H1 (cell line): ENCODE measurements around the gene ZNF592. TPM values are rescaled to one million over a fixed set of nuclear protein-coding genes. Genes with fewer than 3 reads are reported as not detected.

Source experiments
- CTCF ChIA-PET: fragments of 300-600 bp; sonication (Branson Sonifier 250); formaldehyde crosslinking; loops from one replicate; lab custom pipeline; 2021; ENCODE audit not compliant: partially characterized antibody; lab: Charles Lee
- POLR2A ChIA-PET: fragments of 300-600 bp; sonication (Branson Sonifier 250); formaldehyde crosslinking; loops from one replicate; lab custom pipeline; 2021; ENCODE audit warnings: inconsistent platforms; ENCODE audit not compliant: partially characterized antibody; lab: Charles Lee
- DNase-seq, 2 experiments: peaks; one replicate each; pipeline versions ENCODE4 v3.0.0 to v3.0.0-alpha.2; 2010 to 2022; ENCODE audit warnings: low spot score in 2 of 2, low read depth in 1 of 2, mixed read lengths in 1 of 2
- FAIRE-seq: peaks from 2 replicates; lab custom pipeline; 2011; peaks lifted over from hg19 to GRCh38; lab: Jason Lieb, UNC
- H2AFZ ChIP-seq: 2 replicates; pipeline ENCODE4 v1.8.1; 2012; ENCODE audit warnings: low read length, inconsistent platforms
- H2AK5ac ChIP-seq: 2 replicates; pipeline ENCODE4 v1.6.1; 2013; ENCODE audit warnings: low read depth, low read length
- H2BK120ac ChIP-seq: replicated peaks from 2 replicates; pipeline ENCODE3; 2013; ENCODE audit warnings: low read depth, low read length, inconsistent platforms
- H2BK12ac ChIP-seq: 2 replicates; pipeline ENCODE4 v1.6.1; 2013; ENCODE audit warnings: low read depth, low read length
- H2BK15ac ChIP-seq: 2 replicates; pipeline ENCODE4 v1.6.1; 2013; ENCODE audit warnings: low read length
- H2BK20ac ChIP-seq: 2 replicates; pipeline ENCODE4 v1.6.1; 2013; ENCODE audit warnings: low read length
- H2BK5ac ChIP-seq: 2 replicates; pipeline ENCODE4 v1.6.1; 2013; ENCODE audit warnings: low read depth, low read length
- H3K14ac ChIP-seq: 2 replicates; pipeline ENCODE4 v1.6.1; 2013; ENCODE audit warnings: inconsistent platforms; ENCODE audit not compliant: insufficient read length
- H3K18ac ChIP-seq: 2 replicates; pipeline ENCODE4 v1.6.1; 2013; ENCODE audit warnings: low read length; ENCODE audit errors: extremely low read depth
- H3K23ac ChIP-seq: 2 replicates; pipeline ENCODE4 v1.6.1; 2013; ENCODE audit warnings: inconsistent platforms; ENCODE audit not compliant: insufficient read length
- H3K23me2 ChIP-seq: 2 replicates; pipeline ENCODE4 v1.6.1; 2013; ENCODE audit warnings: low read depth, low read length
- H3K27ac ChIP-seq: 2 replicates; pipeline ENCODE4 v1.6.1; 2011; ENCODE audit warnings: low read depth, low read length, inconsistent platforms
- H3K27me3 ChIP-seq, 4 experiments: replicated peaks in 1 of 4; 1 replicate in 1 of 4; 2 replicates in 3 of 4; pipeline versions ENCODE4 v1.6.1 to v1.8.1; 2011 to 2013; ENCODE audit warnings: low read length in 3 of 4, mild to moderate bottlenecking in 3 of 4, inconsistent platforms in 2 of 4, mixed read lengths in 2 of 4, moderate library complexity in 1 of 4; ENCODE audit not compliant: control insufficient read depth in 3 of 4, insufficient read depth in 3 of 4; ENCODE audit errors: extremely low read depth in 1 of 4
- H3K36me3 ChIP-seq, 4 experiments: 2 replicates each; pipeline versions ENCODE4 v1.6.1 to v1.8.1; 2011 to 2013; ENCODE audit warnings: mild to moderate bottlenecking in 4 of 4, low read length in 3 of 4, moderate library complexity in 2 of 4, control low read depth in 1 of 4, inconsistent platforms in 1 of 4; ENCODE audit not compliant: insufficient read depth in 4 of 4, control insufficient read depth in 2 of 4
- H3K4ac ChIP-seq: replicated peaks from 2 replicates; pipeline ENCODE3; 2013; ENCODE audit warnings: low read length, low read depth, mixed read lengths, inconsistent platforms; ENCODE audit not compliant: insufficient read length
- H3K4me1 ChIP-seq, 4 experiments: replicated peaks in 1 of 4; 1 replicate in 1 of 4; 2 replicates in 3 of 4; pipeline versions ENCODE4 v1.6.1 to v1.8.1; 2011 to 2013; ENCODE audit warnings: low read length in 3 of 4, inconsistent platforms in 2 of 4, mixed read lengths in 1 of 4; ENCODE audit not compliant: insufficient read depth in 4 of 4, control insufficient read depth in 3 of 4
- H3K4me2 ChIP-seq, 2 experiments: 2 replicates each; pipeline versions ENCODE4 v1.6.1 to v1.8.1; 2011 to 2013; ENCODE audit warnings: low read depth in 2 of 2, low read length in 2 of 2, control low read depth in 1 of 2, inconsistent platforms in 1 of 2, mild to moderate bottlenecking in 1 of 2; ENCODE audit not compliant: insufficient read depth in 1 of 2
- H3K4me3 ChIP-seq, 4 experiments: fragments of 200-600, 300-600 bp in 1 of 4; sonication (generic), shearing (Covaris generic), sonication (Bioruptor Twin) in 1 of 4; 2 replicates each; pipeline versions ENCODE4 v1.5.1 to v1.8.1; 2011 to 2016; ENCODE audit warnings: low read length in 4 of 4, low read depth in 3 of 4, control low read depth in 2 of 4, inconsistent platforms in 2 of 4, mild to moderate bottlenecking in 2 of 4, mixed read lengths in 1 of 4, moderate library complexity in 1 of 4; ENCODE audit not compliant: insufficient read depth in 2 of 4; ENCODE audit errors: extremely low read depth in 1 of 4
- H3K56ac ChIP-seq: replicated peaks from 2 replicates; pipeline ENCODE3; 2013; ENCODE audit warnings: low read depth, mild to moderate bottlenecking, mixed read lengths, low read length, inconsistent platforms; ENCODE audit not compliant: insufficient read length
- H3K79me1 ChIP-seq: 2 replicates; pipeline ENCODE4 v1.6.1; 2013; ENCODE audit warnings: low read depth, low read length, control low read depth
- H3K79me2 ChIP-seq, 2 experiments: 2 replicates each; pipeline versions ENCODE4 v1.6.1 to v1.8.1; 2012 to 2013; ENCODE audit warnings: low read length in 2 of 2, mild to moderate bottlenecking in 2 of 2, inconsistent platforms in 1 of 2; ENCODE audit not compliant: insufficient read depth in 2 of 2, control insufficient read depth in 1 of 2
- H3K9ac ChIP-seq, 4 experiments: replicated peaks in 1 of 4; 1 replicate in 1 of 4; 2 replicates in 3 of 4; pipeline versions ENCODE4 v1.6.1 to v1.8.1; 2011 to 2013; ENCODE audit warnings: low read depth in 3 of 4, low read length in 3 of 4, control low read depth in 2 of 4, mild to moderate bottlenecking in 2 of 4, moderate library complexity in 2 of 4, inconsistent platforms in 1 of 4; ENCODE audit errors: extremely low read depth in 1 of 4
- H3K9me3 ChIP-seq, 2 experiments: 2 replicates each; pipeline versions ENCODE4 v1.6.1 to v1.8.1; 2012 to 2013; ENCODE audit warnings: mild to moderate bottlenecking in 2 of 2, moderate library complexity in 2 of 2, control low read depth in 1 of 2, inconsistent platforms in 1 of 2, low read depth in 1 of 2, low read length in 1 of 2, mixed read lengths in 1 of 2; ENCODE audit not compliant: insufficient read depth in 2 of 2
- H4K20me1 ChIP-seq, 2 experiments: replicated peaks in 1 of 2; 2 replicates each; pipeline versions ENCODE3 to v1.8.1; 2011 to 2013; ENCODE audit warnings: inconsistent platforms in 2 of 2, low read length in 2 of 2, mild to moderate bottlenecking in 1 of 2; ENCODE audit not compliant: insufficient read depth in 2 of 2, control insufficient read depth in 1 of 2
- H4K5ac ChIP-seq: 2 replicates; pipeline ENCODE4 v1.6.1; 2013; ENCODE audit warnings: low read length, low read depth, mixed read lengths, inconsistent platforms; ENCODE audit not compliant: insufficient read length
- H4K8ac ChIP-seq: 2 replicates; pipeline ENCODE4 v1.8.0; 2013; ENCODE audit warnings: mild to moderate bottlenecking, moderate library complexity, low read length, inconsistent platforms; ENCODE audit not compliant: insufficient read depth; ENCODE audit errors: extremely low read depth
- H4K91ac ChIP-seq: replicated peaks from 2 replicates; pipeline ENCODE3; 2013; ENCODE audit warnings: low read length, mixed read lengths, inconsistent platforms; ENCODE audit not compliant: insufficient read length
- ASH2L ChIP-seq: fragments of 200-600, 300-600 bp; sonication (generic); IDR thresholded peaks from one replicate; pipeline ENCODE4 v1.7.1; 2017; ENCODE audit warnings: low read length
- BCL11A ChIP-seq, 2 experiments: IDR thresholded peaks; one replicate each; pipeline ENCODE4 v1.6.1; 2011; ENCODE audit warnings: low read depth in 2 of 2, low read length in 2 of 2, mild to moderate bottlenecking in 2 of 2
- CEBPB ChIP-seq: IDR thresholded peaks from 2 replicates; pipeline ENCODE4 v1.6.1; 2012; ENCODE audit warnings: low read depth, low read length
- CTBP2 ChIP-seq: IDR thresholded peaks from 2 replicates; pipeline ENCODE4 v1.7.0; 2011; ENCODE audit warnings: borderline replicate concordance, mild to moderate bottlenecking, moderate library complexity, mixed read lengths, low read length; ENCODE audit not compliant: insufficient read depth, insufficient read length
- EZH2 ChIP-seq: fragments of 200-600 bp; sonication (generic); IDR thresholded peaks from 2 replicates; pipeline ENCODE4 v1.7.1; 2012; ENCODE audit warnings: low read depth, mild to moderate bottlenecking, moderate library complexity, low read length, inconsistent platforms; ENCODE audit not compliant: severe bottlenecking
- FOSL1 ChIP-seq: IDR thresholded peaks from 2 replicates; pipeline ENCODE4 v1.6.1; 2011; ENCODE audit warnings: mild to moderate bottlenecking, low read depth, low read length, moderate library complexity; ENCODE audit not compliant: insufficient read depth
- GABPA ChIP-seq: IDR thresholded peaks from 2 replicates; pipeline ENCODE4 v1.6.1; 2011; ENCODE audit warnings: mild to moderate bottlenecking, low read length, moderate library complexity, borderline replicate concordance; ENCODE audit not compliant: insufficient read depth
- POU5F1 ChIP-seq: IDR thresholded peaks from 2 replicates; pipeline ENCODE4 v1.6.1; 2011; ENCODE audit warnings: low read depth, mild to moderate bottlenecking, low read length, moderate library complexity
- RFX5 ChIP-seq: IDR thresholded peaks from 2 replicates; pipeline ENCODE4 v1.6.1; 2011; ENCODE audit warnings: low read depth, low read length, improper control_type of control experiment, borderline replicate concordance
- RXRA ChIP-seq: IDR thresholded peaks from 2 replicates; pipeline ENCODE4 v1.6.1; 2011; ENCODE audit warnings: low read depth, mild to moderate bottlenecking, low read length, moderate library complexity; ENCODE audit not compliant: insufficient read depth
- SIRT6 ChIP-seq: IDR thresholded peaks from one replicate; pipeline ENCODE4 v1.7.1; 2012; ENCODE audit warnings: low read length, inconsistent platforms
- SUZ12 ChIP-seq: fragments of 200-600 bp; sonication (generic); IDR thresholded peaks from 2 replicates; pipeline ENCODE4 v1.6.1; 2012; ENCODE audit warnings: mild to moderate bottlenecking, inconsistent platforms, low read length, moderate library complexity, mixed read lengths
- ZNF274 ChIP-seq: IDR thresholded peaks from 2 replicates; pipeline ENCODE4 v1.7.0; 2012; ENCODE audit warnings: low read length, borderline replicate concordance; ENCODE audit errors: extremely low read depth
- WGBS, 2 experiments: shearing (Covaris generic) in 1 of 2; methylation state at CpG; one replicate each; pipeline versions ENCODE4 v1.1.6 to v1.1.7; 2013 to 2015; ENCODE audit warnings: low lambda C conversion rate in 2 of 2, mixed read lengths in 2 of 2, inconsistent platforms in 1 of 2, low coverage in 1 of 2, missing lambda C conversion rate in 1 of 2; ENCODE audit not compliant: insufficient replicate concordance in 2 of 2, insufficient coverage in 1 of 2, insufficient read length in 1 of 2; ENCODE audit errors: extremely low coverage in 1 of 2, missing lambda C conversion rate in 1 of 2; 5-methylcytosine and 5-hydroxymethylcytosine counted together
- polyA plus RNA-seq, 7 experiments: library from polyadenylated mRNA; depleted of rRNA in 3 of 7; stranded (reverse) in 5 of 7; unstranded in 2 of 7; fragments of >200 nt in 5 of 7; fragments of 200-250 nt in 2 of 7; gene quantifications; 1 replicate in 5 of 7; 2 replicates in 1 of 7; 4 replicates in 1 of 7; pipeline versions ENCODE4 v1.2.1 to v1.2.3, GENCODE V29; 2011 to 2013; ENCODE audit warnings: missing spikeins in 2 of 7, mixed read lengths in 2 of 7
- total RNA-seq: library from RNA; stranded (reverse); fragmentation: NEBNext Ultra II Directional; extraction: Animal tissue kit (Norgen Biotek cat#: 25700); gene quantifications from 2 replicates; pipeline ENCODE4 v1.2.1, GENCODE V29; 2021
- TF ChIP-seq, protein P1 (sequence below): IDR thresholded peaks from 2 replicates; pipeline ENCODE4 v1.6.1; 2011; ENCODE audit warnings: low read depth, mild to moderate bottlenecking, low read length; ENCODE audit not compliant: insufficient read depth

ZNF592 gene
- total and polyA plus RNA-seq, 2 of the 8 experiments (the other 6 are each of a cell fraction or from before 2014, with no cell fraction given), result 14.2 to 33.0 TPM

- Histone ChIP-seq H3K27me3 (no peaks in the 10 kb centered on the region), H3K4me1 (no peaks in the 10 kb centered on the region), H2BK120ac (no peak overlapping the region), H4K91ac (no peak overlapping the region), H2AK5ac (no peak overlapping the region), H2BK15ac (no peak overlapping the region), H3K4ac (no peak overlapping the region), H3K14ac (no peak overlapping the region), H4K20me1 (no peaks in the 10 kb centered on the region), H3K27ac (no peak overlapping the region), H3K56ac (no peak overlapping the region), H4K8ac (no peak overlapping the region), H2AFZ (no peak overlapping the region), H3K36me3 (peaks cover 0 to 10% (median 8%) of the 10 kb centered on the region in 4 experiments; a peak in 6 of 8 replicates), H2BK5ac (no peak overlapping the region), H3K79me1 (no peaks in the 10 kb centered on the region), H3K23ac (no peak overlapping the region), H3K9ac (no peak overlapping the region), H3K18ac (no peak overlapping the region), H2BK20ac (no peak overlapping the region), H3K4me3 (no peak overlapping the region), H3K23me2 (no peaks in the 10 kb centered on the region), H3K79me2 (no peaks in the 10 kb centered on the region), H3K4me2 (no peak overlapping the region), H3K9me3 (no peaks in the 10 kb centered on the region), H4K5ac (no peak overlapping the region), H2BK12ac (no peak overlapping the region)
- TF ChIP-seq FOSL1 (no peak), RXRA (no peak), SIRT6 (no peak), CEBPB (no peak), ZNF274 (no peak), EZH2 (no peak), BCL11A (IDR thresholded peaks at IDR 0.05; ENCODE audit: low read depth in 2 of 2, low read length in 2 of 2) (no peak), CTBP2 (no peak), POU5F1 (no peak), GABPA (no peak), ASH2L (no peak), RFX5 (no peak), SUZ12 (no peak)
- TF ChIP-seq, protein P1, sequence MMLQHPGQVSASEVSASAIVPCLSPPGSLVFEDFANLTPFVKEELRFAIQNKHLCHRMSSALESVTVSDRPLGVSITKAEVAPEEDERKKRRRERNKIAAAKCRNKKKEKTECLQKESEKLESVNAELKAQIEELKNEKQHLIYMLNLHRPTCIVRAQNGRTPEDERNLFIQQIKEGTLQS, result no peak
- ChIA-PET CTCF (interaction anchor here (0.6 to 1.5 kb wide), 5 partner anchors 13 to 123 kb away, joined by 3 to 4 read pairs (median 3); no protein-coding TSS in a partner anchor), POLR2A (interaction anchor here (1.0 to 1.8 kb wide), 4 partner anchors 9 to 16 kb away, joined by 3 to 5 read pairs (median 4); partner anchors contain the start of gene ALPK3)
- 95% methylated on average over 1 of the region's 1 CpG; no CpG with 5 or more reads in 1 of the 2 experiments for WGBS, 2 experiments
- FAIRE-seq (no peak), DNase-seq (no peak)
Observed at GRCh38 chr15:84805221-84805620, 56.8 kb downstream of the ZNF592 start.
